Stimulated activated CD8-positive, alpha-beta memory T cell treated with anti-CD3 and anti-CD28 coated beads, Interleukin-4, amount 100 ng/mL, for 24 hours (primary cell): Measurements from ENCODE around the gene FBH1.
"Not testable (repeated sequence)": the region's sequence is repeated elsewhere in the genome, so short reads cannot be mapped to it uniquely, and the experiment has no call there.

Source experiments
- DNase-seq: peaks from one replicate; pipeline ENCODE4 v3.0.0-alpha.2; 2020; ENCODE audit warnings: low read depth

The FBH1 gene

DNA sequence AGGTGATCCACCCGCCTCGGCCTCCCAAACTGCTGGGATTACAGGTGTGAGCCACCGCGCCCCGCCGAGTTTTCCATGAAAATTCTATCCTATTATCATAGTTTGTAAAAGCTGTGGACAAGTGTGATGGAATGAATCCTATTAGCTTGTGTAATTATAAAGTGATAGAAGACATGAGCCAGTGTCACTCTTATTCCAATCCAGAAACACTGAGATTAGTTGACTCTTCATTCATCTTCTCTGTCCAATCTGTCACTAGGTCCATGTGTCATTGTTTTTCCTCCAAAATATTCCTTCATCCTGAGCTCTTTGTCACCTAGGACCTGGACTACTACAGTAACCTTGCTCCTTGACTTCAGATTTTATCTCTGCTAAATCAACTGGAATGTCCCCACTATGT is 13.5 kb downstream of the FBH1 start:
- DNase-seq: no peak

DNA sequence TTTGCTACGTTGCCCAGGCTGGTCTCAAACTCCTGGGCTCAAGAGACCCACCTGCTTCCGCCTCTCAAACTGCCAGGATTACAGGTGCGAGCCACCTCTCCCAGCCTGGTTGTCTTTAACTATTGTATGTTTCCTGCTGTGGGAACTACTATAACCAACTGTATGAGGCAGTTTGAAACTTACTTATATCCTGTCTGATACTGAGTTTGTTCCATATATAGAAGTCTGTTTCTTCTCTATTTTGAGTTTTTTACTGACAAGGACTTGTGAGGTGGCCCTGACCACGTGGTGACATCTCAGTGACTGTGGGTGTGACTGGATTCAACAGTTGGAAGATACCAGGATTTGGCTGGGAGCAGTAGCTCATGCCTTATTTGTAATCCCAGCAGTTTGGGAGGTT is 14.2 kb downstream of the FBH1 start:
- DNase-seq: no peak

- DNase-seq: no peak
Observed at GRCh38 chr10:5905854-5906507, 15.9 kb downstream of the FBH1 start.

GRCh38 chr10:5906651-5907050 is 16.6 kb downstream of the FBH1 start:
- no peak for DNase-seq

DNA sequence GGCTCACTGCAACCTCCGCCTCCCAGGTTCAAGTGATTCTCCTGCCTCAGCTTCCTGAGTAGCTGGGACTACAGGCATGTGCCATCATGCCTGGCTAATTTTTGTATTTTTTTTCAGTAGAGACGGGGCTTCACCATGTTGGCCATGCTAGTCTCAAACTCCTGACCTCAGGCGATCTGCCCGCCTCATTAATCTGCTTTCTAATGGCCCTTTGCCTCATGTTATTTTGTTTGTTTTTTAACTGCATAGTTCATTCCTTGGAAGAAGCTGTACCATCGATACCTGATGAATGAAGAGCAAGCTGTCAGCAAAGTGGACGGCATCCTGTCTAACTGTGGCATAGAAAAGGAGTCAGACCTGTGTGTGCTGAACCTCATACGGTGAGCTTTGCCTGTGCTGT is 18.6 kb downstream of the FBH1 start:
- DNase-seq: not testable (repeated sequence)

- no peak for DNase-seq
Observed at GRCh38 chr10:5910323-5911100, 20.5 kb downstream of the FBH1 start.

DNA sequence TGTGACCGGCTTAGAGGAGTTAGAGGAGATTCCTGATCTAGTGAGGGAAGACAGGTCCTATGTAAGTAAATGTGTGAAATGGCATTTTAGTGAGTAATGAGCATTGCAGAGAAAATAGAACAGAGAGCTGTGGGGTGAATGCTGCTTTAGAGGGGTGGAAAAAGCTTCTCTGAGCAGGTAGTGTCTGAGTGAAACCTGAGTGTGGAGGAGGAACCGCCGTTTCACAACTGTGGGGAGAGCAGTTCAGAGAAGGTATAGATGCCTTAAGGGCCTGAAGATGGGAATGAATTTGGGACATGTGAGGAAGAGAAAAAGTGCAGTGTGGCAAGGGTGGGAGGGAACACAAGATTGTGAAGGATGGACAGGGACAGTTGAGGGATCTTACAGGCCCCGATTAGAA is 21.6 kb downstream of the FBH1 start:
- no peak for DNase-seq

DNA sequence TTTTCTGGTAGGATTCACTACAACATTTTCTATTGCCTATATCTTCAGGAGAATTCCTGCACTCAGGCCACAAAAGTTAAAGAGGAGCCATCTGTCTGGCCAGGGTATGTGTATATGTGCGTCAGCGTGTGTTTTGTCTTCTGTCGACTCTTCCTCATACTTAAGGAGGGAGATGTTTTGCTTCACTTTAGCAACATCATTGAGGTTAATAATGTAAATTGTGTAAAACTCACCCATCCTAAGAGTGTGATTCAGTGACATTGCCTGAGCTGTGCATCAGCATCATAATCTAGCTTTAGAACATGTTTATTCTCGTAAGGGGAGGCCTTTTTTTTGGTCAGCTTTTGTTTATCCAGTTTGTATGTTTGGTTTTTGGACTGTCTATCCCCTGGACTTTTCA is 23.7 kb downstream of the FBH1 start:
- no peak for DNase-seq

- no peak for DNase-seq
Observed at GRCh38 chr10:5915451-5915850, 25.4 kb downstream of the FBH1 start.

DNA sequence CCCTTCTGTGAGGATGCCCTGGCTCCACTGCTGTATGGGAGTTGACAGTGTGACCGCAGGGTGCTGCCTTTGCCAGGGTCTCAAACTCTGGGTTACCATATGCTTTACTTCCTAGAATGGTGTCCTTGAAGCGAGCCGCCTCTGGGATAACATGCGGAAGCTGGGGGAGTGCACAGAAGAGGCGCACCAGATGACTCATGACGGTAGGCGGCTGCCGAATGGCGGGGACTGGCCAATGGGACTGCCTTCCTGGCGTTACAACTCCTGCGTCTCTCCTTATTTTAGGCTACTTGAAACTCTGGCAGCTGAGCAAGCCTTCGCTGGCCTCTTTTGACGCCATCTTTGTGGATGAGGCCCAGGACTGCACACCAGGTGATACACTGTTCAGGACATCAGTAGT is 27.3 kb downstream of the FBH1 start:
- no peak for DNase-seq

GRCh38 chr10:5918763-5919162 is 28.7 kb downstream of the FBH1 start:
- no peak for DNase-seq

GRCh38 chr10:5919568-5919967 is 29.5 kb downstream of the FBH1 start:
- DNase-seq: no peak

- no peak for DNase-seq
Observed at GRCh38 chr10:5921746-5922145, 31.7 kb downstream of the FBH1 start.

- no peak for DNase-seq
Observed at GRCh38 chr10:5924889-5925288, 34.8 kb downstream of the FBH1 start.

DNA sequence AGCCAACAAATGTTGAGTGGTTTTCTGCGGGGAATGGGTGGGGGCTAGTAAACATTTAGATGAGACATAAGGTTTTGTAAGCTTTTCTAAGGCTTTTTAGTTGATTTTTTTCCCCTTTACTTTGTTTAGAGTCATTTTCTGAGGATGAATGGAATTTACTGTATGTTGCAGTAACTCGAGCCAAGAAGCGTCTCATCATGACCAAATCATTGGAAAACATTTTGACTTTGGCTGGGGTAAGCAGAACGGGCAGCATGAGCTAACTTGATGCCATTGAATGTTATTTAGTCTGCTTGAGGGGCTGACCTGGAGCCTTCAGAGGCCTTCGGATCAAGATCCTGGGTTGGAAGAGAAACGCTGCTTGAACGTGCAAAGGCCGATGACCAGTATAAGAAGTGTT is 37.3 kb downstream of the FBH1 start:
- DNase-seq: no peak

- DNase-seq: no peak
Observed at GRCh38 chr10:5929442-5929841, 39.4 kb downstream of the FBH1 start.

DNA sequence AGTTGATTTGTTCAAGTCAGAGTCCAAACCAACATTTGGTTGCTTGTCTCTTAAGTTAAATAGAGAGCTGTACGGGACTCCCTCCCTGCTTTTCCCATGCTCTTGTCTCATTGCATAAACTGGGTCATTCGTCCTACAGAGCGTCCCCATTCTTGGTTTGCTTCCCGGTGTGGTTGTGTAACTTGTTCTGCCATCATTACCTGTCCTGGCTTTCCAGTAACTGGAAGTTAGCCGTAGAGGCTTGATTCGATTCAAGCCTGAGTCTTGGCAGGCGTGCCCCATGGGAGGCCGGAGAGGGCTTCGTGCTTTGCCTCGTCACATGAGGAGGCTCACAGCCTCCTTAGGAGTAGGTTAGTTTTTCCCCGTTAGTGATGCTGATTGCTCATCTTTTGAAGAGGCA is 40.2 kb downstream of the FBH1 start:
- no peak for DNase-seq

GRCh38 chr10:5932345-5932744 is 42.3 kb downstream of the FBH1 start:
- no peak for DNase-seq

- DNase-seq: no peak
Observed at GRCh38 chr10:5933909-5934546, 44.0 kb downstream of the FBH1 start.

DNA sequence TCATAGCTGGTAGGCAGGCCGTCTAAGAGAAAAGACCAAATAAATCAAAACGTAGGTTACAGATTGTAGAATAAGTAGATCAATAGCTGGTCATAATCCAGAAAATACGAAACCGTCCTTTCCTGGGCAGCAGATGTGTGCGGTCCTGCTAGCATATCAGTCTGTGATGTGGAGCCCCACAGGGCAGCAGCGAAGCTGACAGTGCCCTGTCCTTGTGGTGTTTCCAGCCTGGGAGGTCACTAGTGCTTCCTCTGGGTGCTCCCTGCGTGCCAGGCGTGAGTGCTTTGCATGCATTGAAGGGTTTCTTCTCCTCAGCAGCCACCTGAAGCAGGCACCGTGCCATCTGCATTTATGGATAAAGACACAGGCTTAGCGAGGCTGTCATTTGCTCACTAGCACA is 45.6 kb downstream of the FBH1 start:
- DNase-seq: no peak

DNA sequence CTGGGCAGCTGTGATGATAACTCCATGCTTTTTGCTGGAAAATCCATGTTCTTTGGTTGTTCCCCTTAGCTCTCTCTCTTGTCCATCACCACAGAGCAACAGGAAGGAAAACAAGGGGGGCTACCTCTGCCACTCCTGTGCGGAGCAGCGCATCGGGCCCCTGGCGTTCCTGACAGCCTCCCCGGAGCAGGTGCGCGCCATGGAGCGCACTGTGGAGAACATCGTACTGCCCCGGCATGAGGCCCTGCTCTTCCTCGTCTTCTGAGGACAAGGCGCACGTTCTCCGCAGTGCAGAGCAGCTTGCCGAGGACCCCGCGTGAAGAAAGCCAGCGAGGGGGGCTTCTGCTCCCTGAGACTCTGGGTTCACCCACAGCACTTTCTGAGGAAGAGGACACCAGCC is 47.0 kb downstream of the FBH1 start:
- no peak for DNase-seq

DNA sequence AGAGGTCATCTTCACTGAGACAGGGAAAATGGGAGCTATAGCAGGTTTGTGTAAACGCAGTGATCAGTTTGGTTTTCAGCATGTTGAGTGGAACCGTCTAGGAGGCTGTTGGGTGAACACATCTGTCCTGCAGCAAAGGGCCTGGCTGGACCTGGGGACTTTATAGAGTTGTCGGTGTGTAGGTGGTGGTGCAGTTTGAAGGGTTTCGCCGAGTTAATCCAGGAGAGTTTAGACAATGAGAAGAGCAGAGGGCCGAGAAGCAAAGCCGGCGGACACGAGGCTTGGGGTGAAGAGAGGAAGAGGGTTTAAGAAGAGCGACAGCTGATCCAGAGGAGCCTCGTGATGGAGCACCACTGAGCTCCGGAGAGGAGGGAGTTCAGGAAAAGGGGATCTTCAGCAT is 48.2 kb downstream of the FBH1 start:
- DNase-seq: no peak

- DNase-seq: no peak
Observed at GRCh38 chr10:5940807-5941218, 50.8 kb downstream of the FBH1 start.
